ENCODE data around the gene VWA1. TPM values are rescaled to one million over a fixed set of nuclear protein-coding genes. Genes with fewer than 3 reads are reported as not detected.

The VWA1 gene
- polyA plus RNA-seq, 1 donor (not counting 4 experiments of a cell fraction or from before 2014, with no cell fraction given) = 6.5 TPM

- no peak overlapping the region for H3K4me2 ChIP-seq (ENCODE audit: control insufficient read depth, extremely low read depth, insufficient read depth, low read depth, low read length)
- H3K4me3 ChIP-seq (ENCODE audit: control insufficient read depth in 2 of 3, extremely low read depth in 1 of 3, insufficient read depth in 2 of 3, low read depth in 1 of 3, low read length in 3 of 3) = no peak overlapping the region
- no peaks in the 10 kb centered on the region for H3K27me3 ChIP-seq (ENCODE audit: control insufficient read depth, extremely low read depth, insufficient read depth, low read length)
- TF ChIP-seq CTCF (optimal IDR thresholded peaks at IDR 0.05 in 1 of 3, IDR thresholded peaks at IDR 0.05 in 1 of 3, conservative IDR thresholded peaks at IDR 0.05 in 1 of 3; ENCODE audit: extremely low read depth in 1 of 3, insufficient read depth in 2 of 3, low read length in 3 of 3) = no peak
- TF ChIP-seq EZH2 (IDR thresholded peaks at IDR 0.05; ENCODE audit: low read length) = no peak
- no peaks in the 10 kb centered on the region for H3K9me3 ChIP-seq (ENCODE audit: control insufficient read depth, low read depth, low read length)
- no peaks in the 10 kb centered on the region for H3K9me1 ChIP-seq (ENCODE audit: control insufficient read depth, extremely low read depth, insufficient read depth, low read length)
- peaks cover 51% of the 10 kb centered on the region for H3K79me2 ChIP-seq (ENCODE audit: control insufficient read depth, insufficient read depth, low read length)
- H3K27ac ChIP-seq (ENCODE audit: control insufficient read depth, insufficient read depth, low read length) = no peak overlapping the region
- dilution Hi-C loops (cut with MboI; ENCODE audit: extremely low pct_ligation_motif_present, low sequenced_read_pairs) = no loop called here
- no peak for FAIRE-seq
- peaks cover 9% of the 10 kb centered on the region for H3K4me1 ChIP-seq (ENCODE audit: control insufficient read depth, extremely low read depth, insufficient read depth, low read length)
- DNase-seq (ENCODE audit: low read depth, low spot score) = no peak
- H3K36me3 ChIP-seq (ENCODE audit: control insufficient read depth in 2 of 2, extremely low read depth in 1 of 2, insufficient read depth in 2 of 2, low read length in 2 of 2) = peaks cover 52 to 62% of the 10 kb centered on the region in 2 experiments
- no peak overlapping the region for H3K9ac ChIP-seq (ENCODE audit: control insufficient read depth, extremely low read depth, insufficient read depth, low read length)
- H4K20me1 ChIP-seq (ENCODE audit: control insufficient read depth, extremely low read depth, insufficient read depth, low read length) = no peaks in the 10 kb centered on the region
- no peak overlapping the region for H2AFZ ChIP-seq (ENCODE audit: control insufficient read depth, low read length)
Observed at GRCh38 chr1:1394116-1394515, 41.4 kb upstream of the VWA1 start.

GRCh38 chr1:1395166-1395565 lies 40.3 kb upstream of the VWA1 start:
- Histone ChIP-seq H3K4me1 (ENCODE audit: control insufficient read depth, extremely low read depth, insufficient read depth, low read length) (peaks cover 9% of the 10 kb centered on the region), H2AFZ (ENCODE audit: control insufficient read depth, low read length) (no peak overlapping the region), H3K9me1 (ENCODE audit: control insufficient read depth, extremely low read depth, insufficient read depth, low read length) (no peaks in the 10 kb centered on the region), H3K36me3 (ENCODE audit: control insufficient read depth in 2 of 2, extremely low read depth in 1 of 2, insufficient read depth in 2 of 2, low read length in 2 of 2) (peaks cover 45 to 53% of the 10 kb centered on the region in 2 experiments), H3K9me3 (ENCODE audit: control insufficient read depth, low read depth, low read length) (no peaks in the 10 kb centered on the region), H3K79me2 (ENCODE audit: control insufficient read depth, insufficient read depth, low read length) (peaks cover 58% of the 10 kb centered on the region), H4K20me1 (ENCODE audit: control insufficient read depth, extremely low read depth, insufficient read depth, low read length) (no peaks in the 10 kb centered on the region), H3K27me3 (ENCODE audit: control insufficient read depth, extremely low read depth, insufficient read depth, low read length) (no peaks in the 10 kb centered on the region), H3K9ac (ENCODE audit: control insufficient read depth, extremely low read depth, insufficient read depth, low read length) (no peak overlapping the region), H3K27ac (ENCODE audit: control insufficient read depth, insufficient read depth, low read length) (no peak overlapping the region), H3K4me3 (ENCODE audit: control insufficient read depth in 2 of 3, extremely low read depth in 1 of 3, insufficient read depth in 2 of 3, low read depth in 1 of 3, low read length in 3 of 3) (no peak overlapping the region), H3K4me2 (ENCODE audit: control insufficient read depth, extremely low read depth, insufficient read depth, low read depth, low read length) (no peak overlapping the region)
- DNase-seq (ENCODE audit: low read depth, low spot score) (no peak), FAIRE-seq (no peak)
- TF ChIP-seq EZH2 (IDR thresholded peaks at IDR 0.05; ENCODE audit: low read length) (no peak), CTCF (optimal IDR thresholded peaks at IDR 0.05 in 1 of 3, IDR thresholded peaks at IDR 0.05 in 1 of 3, conservative IDR thresholded peaks at IDR 0.05 in 1 of 3; ENCODE audit: extremely low read depth in 1 of 3, insufficient read depth in 2 of 3, low read length in 3 of 3) (no peak)
- dilution Hi-C loops (cut with MboI; ENCODE audit: extremely low pct_ligation_motif_present, low sequenced_read_pairs) = no loop called here
